RWPE2 (cell line): ENCODE data around the gene PLAAT3.
"Not testable (repeated sequence)": the region's sequence is repeated elsewhere in the genome, so short reads cannot be mapped to it uniquely, and the experiment has no call there.

ENCODE experiments used
- ATAC-seq: fragments of 200-7000 bp; cut with Tn5 transposase; 3 replicates; pipeline ENCODE4 v1.9.1; 2021; ENCODE audit warnings: low read depth
- DNase-seq: peaks from one replicate; pipeline ENCODE4 v3.0.0-alpha.2; 2020; ENCODE audit warnings: low spot score
- H3K27ac ChIP-seq: fragments of 450-650 bp; 2 replicates; pipeline ENCODE4 v1.5.1; 2017; ENCODE audit warnings: mild to moderate bottlenecking; ENCODE audit not compliant: poor library complexity, severe bottlenecking
- H3K27me3 ChIP-seq: fragments of 250-450 bp; sonication (Bioruptor Pico); 2 replicates; pipeline ENCODE4 v1.5.1; 2021; ENCODE audit warnings: mild to moderate bottlenecking, moderate library complexity; ENCODE audit not compliant: insufficient read depth, poor library complexity, severe bottlenecking
- H3K36me3 ChIP-seq: fragments of 250-450 bp; sonication (Bioruptor Pico); 2 replicates; pipeline ENCODE4 v1.5.1; 2020; ENCODE audit warnings: low read depth, mild to moderate bottlenecking, moderate library complexity
- H3K4me1 ChIP-seq: fragments of 250-450 bp; sonication (Bioruptor Pico); 2 replicates; pipeline ENCODE4 v1.5.1; 2021; ENCODE audit warnings: mild to moderate bottlenecking, moderate library complexity; ENCODE audit not compliant: insufficient read depth, poor library complexity, severe bottlenecking
- H3K4me3 ChIP-seq: fragments of 250-450 bp; sonication (Bioruptor Pico); 2 replicates; pipeline ENCODE4 v1.5.1; 2021; ENCODE audit warnings: mild to moderate bottlenecking, moderate library complexity; ENCODE audit not compliant: severe bottlenecking
- H3K9me3 ChIP-seq: fragments of 250-450 bp; sonication (Bioruptor Pico); 2 replicates; pipeline ENCODE4 v1.5.1; 2021; ENCODE audit warnings: mild to moderate bottlenecking, moderate library complexity; ENCODE audit not compliant: severe bottlenecking
- CTCF ChIP-seq: fragments of 450-650 bp; IDR thresholded peaks from one replicate; pipeline ENCODE4 v1.5.1; 2017; ENCODE audit warnings: mild to moderate bottlenecking, moderate library complexity; ENCODE audit not compliant: poor library complexity, severe bottlenecking

The PLAAT3 gene

GRCh38 chr11:63549411-63549810 lies 64.8 kb downstream of the PLAAT3 start:
- H3K9me3 ChIP-seq = no peaks in the 10 kb centered on the region
- DNase-seq = no peak
- H3K27me3 ChIP-seq = no peaks in the 10 kb centered on the region
- H3K4me1 ChIP-seq = no peaks in the 10 kb centered on the region
- no peak for TF ChIP-seq CTCF
- H3K36me3 ChIP-seq = no peaks in the 10 kb centered on the region
- H3K27ac ChIP-seq = no peak overlapping the region
- no peak for ATAC-seq
- no peak overlapping the region for H3K4me3 ChIP-seq

- Histone ChIP-seq H3K27ac (no peak overlapping the region), H3K36me3 (no peaks in the 10 kb centered on the region), H3K9me3 (no peaks in the 10 kb centered on the region), H3K4me3 (no peak overlapping the region), H3K4me1 (no peaks in the 10 kb centered on the region), H3K27me3 (no peaks in the 10 kb centered on the region)
- DNase-seq (no peak), ATAC-seq (no peak)
- no peak for TF ChIP-seq CTCF
Observed at GRCh38 chr11:63548178-63548577, 66.1 kb downstream of the PLAAT3 start.

- Histone ChIP-seq H3K4me3 (no peak overlapping the region), H3K27ac (no peak overlapping the region), H3K27me3 (no peaks in the 10 kb centered on the region), H3K36me3 (no peaks in the 10 kb centered on the region), H3K4me1 (no peaks in the 10 kb centered on the region), H3K9me3 (no peaks in the 10 kb centered on the region)
- no peak for ATAC-seq
- no peak for DNase-seq
- TF ChIP-seq CTCF = no peak
Observed at GRCh38 chr11:63547061-63547460, 67.2 kb downstream of the PLAAT3 start.

- no peak overlapping the region for H3K4me3 ChIP-seq
- DNase-seq (no peak), ATAC-seq (no peak)
- no peaks in the 10 kb centered on the region for H3K36me3 ChIP-seq
- no peaks in the 10 kb centered on the region for H3K9me3 ChIP-seq
- no peak for TF ChIP-seq CTCF
- H3K27me3 ChIP-seq = no peaks in the 10 kb centered on the region
- H3K4me1 ChIP-seq = no peaks in the 10 kb centered on the region
- H3K27ac ChIP-seq = no peak overlapping the region
Observed at GRCh38 chr11:63543711-63544110, 70.5 kb downstream of the PLAAT3 start.

- not testable (repeated sequence) for ATAC-seq, H3K4me1 ChIP-seq, DNase-seq
Observed at GRCh38 chr11:63542506-63542905, 71.7 kb downstream of the PLAAT3 start.

More at GRCh38 chr11:63542506-63542905, 71.7 kb downstream of the PLAAT3 start:
- H3K27me3 ChIP-seq, H3K27ac ChIP-seq, H3K36me3 ChIP-seq, H3K9me3 ChIP-seq, H3K4me3 ChIP-seq: not testable (repeated sequence)
